ENCODE results near the gene HS3ST4. TPM values are rescaled to one million over a fixed set of nuclear protein-coding genes. Genes with fewer than 3 reads are reported as not detected.

Gene HS3ST4
- total RNA-seq, 6 donors from 2014 or later = 0.13 to 0.44 (median 0.17) TPM; not detected in 3

GRCh38 chr16:25726430-25727098 is 34.8 kb downstream of the HS3ST4 start:
- Histone ChIP-seq H3K9me3 (no peaks in the 10 kb centered on the region), H3K4me3 (no peak overlapping the region), H3K27ac (no peak overlapping the region), H3K36me3 (no peaks in the 10 kb centered on the region), H3K27me3 (no peaks in the 10 kb centered on the region), H3K4me1 (no peaks in the 10 kb centered on the region)
- no peak for TF ChIP-seq POLR2AphosphoS5 (IDR thresholded peaks at IDR 0.05)
- no peak for TF ChIP-seq CTCF (IDR thresholded peaks at IDR 0.05)
- no peak for TF ChIP-seq POLR2A (IDR thresholded peaks at IDR 0.05)
- no peak for TF ChIP-seq EP300 (IDR thresholded peaks at IDR 0.05)
- WGBS, 2 donors = 52 to 69% methylated on average over 5 of the region's 5 CpGs
- DNase-seq = no peak
- ATAC-seq (ENCODE audit: low FRiP score in 2 of 2) = no peak

GRCh38 chr16:25729188-25729915 is 37.6 kb downstream of the HS3ST4 start:
- DNase-seq = no peak
- no peaks in the 10 kb centered on the region for H3K27me3 ChIP-seq
- H3K4me3 ChIP-seq = no peak overlapping the region
- no peaks in the 10 kb centered on the region for H3K4me1 ChIP-seq
- no peaks in the 10 kb centered on the region for H3K9me3 ChIP-seq
- H3K36me3 ChIP-seq = no peaks in the 10 kb centered on the region
- 79 to 80% methylated on average over 15 of the region's 15 CpGs for whole genome bisulfite sequencing, 2 donors
- H3K27ac ChIP-seq = no peak overlapping the region
- no peak for TF ChIP-seq CTCF (IDR thresholded peaks at IDR 0.05)
- TF ChIP-seq EP300 (IDR thresholded peaks at IDR 0.05) = no peak
- no peak for TF ChIP-seq POLR2A (IDR thresholded peaks at IDR 0.05)
- no peak for ATAC-seq (ENCODE audit: low FRiP score in 2 of 2)

GRCh38 chr16:25730396-25730795 is 38.6 kb downstream of the HS3ST4 start:
- WGBS, 2 donors = 66 to 75% methylated on average over 3 of the region's 3 CpGs
- no peaks in the 10 kb centered on the region for H3K36me3 ChIP-seq
- TF ChIP-seq EP300 (IDR thresholded peaks at IDR 0.05) (no peak), POLR2AphosphoS5 (IDR thresholded peaks at IDR 0.05) (no peak), CTCF (IDR thresholded peaks at IDR 0.05) (no peak), POLR2A (IDR thresholded peaks at IDR 0.05) (no peak)

GRCh38 chr16:25734430-25735385 is 42.9 kb downstream of the HS3ST4 start:
- 51 to 59% methylated on average over 2 of the region's 2 CpGs for WGBS, 2 donors
- Histone ChIP-seq H3K4me3 (no peak overlapping the region), H3K36me3 (no peaks in the 10 kb centered on the region), H3K4me1 (no peaks in the 10 kb centered on the region), H3K9me3 (no peaks in the 10 kb centered on the region), H3K27ac (no peak overlapping the region), H3K27me3 (no peaks in the 10 kb centered on the region)
- DNase-seq (no peak), ATAC-seq (ENCODE audit: low FRiP score in 2 of 2) (no peak)
- TF ChIP-seq EP300 (IDR thresholded peaks at IDR 0.05) (no peak), POLR2AphosphoS5 (IDR thresholded peaks at IDR 0.05) (no peak), POLR2A (IDR thresholded peaks at IDR 0.05) (no peak), CTCF (IDR thresholded peaks at IDR 0.05) (no peak)

More at GRCh38 chr16:25730396-25730795, 38.6 kb downstream of the HS3ST4 start:
- Histone ChIP-seq H3K27me3 (no peaks in the 10 kb centered on the region), H3K4me3 (no peak overlapping the region), H3K27ac (no peak overlapping the region), H3K9me3 (no peaks in the 10 kb centered on the region), H3K4me1 (no peaks in the 10 kb centered on the region)
- ATAC-seq (ENCODE audit: low FRiP score in 2 of 2) (no peak), DNase-seq (no peak)
